ENCODE data around the gene NR2F1-AS1. TPM values are rescaled to one million over a fixed set of nuclear protein-coding genes. Genes with fewer than 3 reads are reported as not detected.
A peak's percentile ranks its signal among the peaks of the same experiment; 100 is the strongest.

Gene NR2F1-AS1
- total and polyA plus RNA-seq, 2 of the 4 experiments (the other 2 are of a cell fraction): 12.5 to 12.8 TPM

- TF ChIP-seq CHD1 (IDR thresholded peaks at IDR 0.05; ENCODE audit: low read depth, low read length): no peak
Observed at GRCh38 chr5:93582167-93582462, 1.1 kb upstream of the NR2F1-AS1 start (continued).

DNA sequence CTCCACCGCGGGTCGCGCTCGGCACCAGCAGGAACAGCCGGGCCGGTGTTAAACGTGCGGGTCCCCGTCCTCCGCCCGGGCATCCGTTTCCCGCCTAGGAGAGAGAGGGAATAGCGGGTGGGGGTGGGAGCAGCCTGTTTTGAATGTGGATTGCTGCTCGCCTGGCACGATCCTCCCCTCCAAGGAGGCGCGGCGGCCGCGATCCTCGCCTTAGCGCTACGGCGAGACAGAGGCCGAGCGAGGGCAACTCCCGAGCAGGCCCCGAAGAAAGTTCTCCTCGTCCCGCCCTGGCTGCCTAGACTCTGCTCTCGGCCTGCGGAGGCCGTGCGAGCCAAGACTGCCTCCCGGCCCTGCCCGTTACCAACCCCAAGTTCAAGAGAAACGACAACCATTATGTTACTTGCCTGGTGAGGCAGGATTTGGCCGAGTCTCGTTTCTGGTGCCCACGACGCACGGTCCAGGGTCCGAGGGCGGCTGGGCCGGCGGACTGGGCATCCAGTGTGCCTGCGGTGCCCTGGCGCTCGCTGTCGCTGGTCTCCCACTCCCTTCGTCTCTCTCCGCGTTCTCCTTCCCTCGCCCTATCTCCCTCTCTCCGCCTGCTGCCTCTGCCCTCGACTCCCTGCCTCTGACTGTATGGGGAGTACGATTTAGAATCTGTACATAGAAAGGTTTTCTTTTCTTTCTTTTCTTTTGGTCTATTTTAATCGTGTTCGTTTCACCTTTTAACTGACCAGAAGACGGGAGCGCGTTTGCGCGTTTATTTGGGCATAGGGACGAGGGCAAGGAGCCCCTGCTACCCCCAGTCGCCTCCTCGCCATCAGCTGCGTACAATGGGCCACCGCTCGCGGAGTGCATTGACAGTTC lies 724 bp downstream of the NR2F1-AS1 start:
- Histone ChIP-seq H2BK120ac (ENCODE audit: low read depth, low read length) (peak overlapping the region; percentile 94), H3K4ac (ENCODE audit: low read depth, low read length) (peak overlapping the region; percentile 98), H2AK9ac (replicated peaks; ENCODE audit: low read depth, low read length, poor library complexity) (peak overlapping the region; percentile 93), H4K20me1 (ENCODE audit: insufficient read depth, low read length) (no peaks in the 10 kb centered on the region), H3K4me1 (ENCODE audit: control insufficient read depth, insufficient read depth, low read length) (peaks cover 6% of the 10 kb centered on the region), H4K91ac (ENCODE audit: insufficient read depth, low read depth, low read length) (peak overlapping the region; percentile 98), H3K14ac (replicated peaks; ENCODE audit: low read depth, low read length) (peak overlapping the region; percentile 95), H4K5ac (ENCODE audit: low read depth, low read length) (peak overlapping the region; percentile 67), H4K8ac (ENCODE audit: low read depth in 2 of 2, low read length in 2 of 2) (peak overlapping the region; percentile 79 to 100), H3K4me3 (ENCODE audit: insufficient read depth, low read depth, low read length) (peak overlapping the region; percentile 81), H2AFZ (replicated peaks; ENCODE audit: low read length, poor library complexity) (peak overlapping the region; percentile 91), H2AK5ac (ENCODE audit: low read depth, low read length) (peak overlapping the region; percentile 92), H2BK20ac (ENCODE audit: low read depth, low read length) (peak overlapping the region; percentile 84; the same call in 1 of the 2 replicates), H3K9ac (ENCODE audit: low read depth, low read length) (peak overlapping the region; percentile 93), H3K79me1 (ENCODE audit: low read depth in 1 of 2, low read length in 2 of 2) (peaks cover 13 to 35% of the 10 kb centered on the region in 2 experiments), H3K36me3 (ENCODE audit: control insufficient read depth, insufficient read depth, low read length) (peaks cover 3% of the 10 kb centered on the region), H3K27ac (ENCODE audit: insufficient read depth, low read length) (peak overlapping the region; percentile 96), H3K9me1 (ENCODE audit: insufficient read depth, low read length) (no peaks in the 10 kb centered on the region), H3K23ac (ENCODE audit: low read depth, low read length) (peak overlapping the region; percentile 99), H2BK15ac (ENCODE audit: low read depth, low read length) (peak overlapping the region; percentile 86; the same call in 2 of the 3 replicates), H3K56ac (ENCODE audit: extremely low read depth, insufficient read depth, low read length) (peak overlapping the region; percentile 95), H3K18ac (ENCODE audit: low read depth, low read length) (peak overlapping the region; percentile 96), H3K4me2 (ENCODE audit: low read depth, low read length) (peak overlapping the region; percentile 78), H3K9me3 (ENCODE audit: control insufficient read depth, insufficient read depth, low read length) (no peaks in the 10 kb centered on the region), H3K27me3 (ENCODE audit: control insufficient read depth, insufficient read depth, low read length) (no peaks in the 10 kb centered on the region), H2BK5ac (ENCODE audit: low read depth, low read length, poor library complexity, severe bottlenecking) (peak overlapping the region; percentile 98)
- CTCF ChIA-PET: no interaction called here
- in situ Hi-C loops (cut with MboI; ENCODE audit: low sequenced_read_pairs) (loop anchor here (10.0 to 25.0 kb wide), 4 partner anchors 335 to 1268 kb away; no protein-coding TSS in a partner anchor), intact Hi-C loops (cut with micrococcal nuclease) (loop anchor here (2.0 to 10.0 kb wide), 6 partner anchors 393 to 1271 kb away; no protein-coding TSS in a partner anchor), dilution Hi-C loops (cut with HindIII; ENCODE audit: low sequenced_read_pairs, unreplicated experiment) (no loop called here)
- peak; percentile 1 for ATAC-seq (ENCODE audit: low read depth)
- 1% methylated on average over 21 of the region's 73 CpGs; no CpG with 5 or more reads in 1 of the 2 experiments for WGBS, 2 experiments (ENCODE audit: extremely low coverage in 2 of 2, insufficient read length in 1 of 2)
- peak; percentile 48 for DNase-seq
- peak; percentile 73; the same call in 1 of the 2 replicates for TF ChIP-seq CHD1 (IDR thresholded peaks at IDR 0.05; ENCODE audit: low read depth, low read length)
- no peak for TF ChIP-seq RAD21 (IDR thresholded peaks at IDR 0.05; ENCODE audit: low read length)
- POLR2A ChIA-PET (ENCODE audit: unreplicated experiment): no interaction called here
- no TSS peak for BruUV-seq (replicated peaks)

Measured in IMR-90 (cell line).